Activated CD8-positive, alpha-beta T cell treated with anti-CD3 and anti-CD28 coated beads for 36 hours (primary cell): Measurements from ENCODE around the gene MMEL1. TPM values are rescaled to one million over a fixed set of nuclear protein-coding genes. Genes with fewer than 3 reads are reported as not detected.

Source experiments
- ATAC-seq: fragments of 200-7000 bp; cut with Tn5 transposase; one replicate; pipeline ENCODE4 v1.10.0; 2021; ENCODE audit warnings: mild to moderate bottlenecking, moderate library complexity
- CTCF ChIA-PET: fragments of 350-600 bp; sonication (Branson Sonifier 250); formaldehyde crosslinking; loops from one replicate; lab custom pipeline; 2021; ENCODE audit warnings: antibody characterized with exemption; lab: Charles Lee
- POLR2A ChIA-PET: fragments of 350-600 bp; sonication (Branson Sonifier 250); formaldehyde crosslinking; loops from one replicate; lab custom pipeline; 2021; ENCODE audit warnings: antibody characterized with exemption; lab: Charles Lee
- DNase-seq: peaks from one replicate; pipeline ENCODE4 v3.0.0-alpha.2; 2020
- H3K27ac Mint-ChIP-seq: one replicate; pipeline ENCODE4 v1.8.0; 2021; ENCODE audit warnings: mild to moderate bottlenecking, mixed read lengths
- H3K27me3 Mint-ChIP-seq: one replicate; pipeline ENCODE4 v1.8.0; 2021; ENCODE audit warnings: mixed read lengths
- H3K36me3 Mint-ChIP-seq: one replicate; pipeline ENCODE4 v1.8.0; 2021; ENCODE audit warnings: low read depth, mixed read lengths
- H3K4me1 Mint-ChIP-seq: one replicate; pipeline ENCODE4 v1.8.0; 2021; ENCODE audit warnings: low read depth, mixed read lengths
- H3K4me3 Mint-ChIP-seq: one replicate; pipeline ENCODE4 v1.8.0; 2021; ENCODE audit warnings: mild to moderate bottlenecking, moderate library complexity, mixed read lengths
- H3K9me3 Mint-ChIP-seq: one replicate; pipeline ENCODE4 v1.8.0; 2021; ENCODE audit warnings: mixed read lengths
- intact Hi-C: fragments of 100-400 bp; cut with micrococcal nuclease; formaldehyde crosslinking; loops from one replicate; pipeline ENCODE4 v1.10.0; 2022
- total RNA-seq, 2 experiments: library from RNA; stranded (reverse); gene quantifications; one replicate each; pipeline ENCODE4 v1.2.3, GENCODE V29; 2021
- TF ChIP-seq, protein P1 (sequence below): fragments of 200-600 bp; IDR thresholded peaks from one replicate; pipeline ENCODE4 v1.8.0; 2022; ENCODE audit warnings: antibody characterized with exemption, mild to moderate bottlenecking

MMEL1 gene
- total RNA-seq, 2 experiments from 2014 or later: 1.8 to 3.1 TPM

- DNase-seq (no peak), ATAC-seq (no peak)
- H3K27me3 Mint-ChIP-seq: no peaks in the 10 kb centered on the region
- TF ChIP-seq, protein P1, sequence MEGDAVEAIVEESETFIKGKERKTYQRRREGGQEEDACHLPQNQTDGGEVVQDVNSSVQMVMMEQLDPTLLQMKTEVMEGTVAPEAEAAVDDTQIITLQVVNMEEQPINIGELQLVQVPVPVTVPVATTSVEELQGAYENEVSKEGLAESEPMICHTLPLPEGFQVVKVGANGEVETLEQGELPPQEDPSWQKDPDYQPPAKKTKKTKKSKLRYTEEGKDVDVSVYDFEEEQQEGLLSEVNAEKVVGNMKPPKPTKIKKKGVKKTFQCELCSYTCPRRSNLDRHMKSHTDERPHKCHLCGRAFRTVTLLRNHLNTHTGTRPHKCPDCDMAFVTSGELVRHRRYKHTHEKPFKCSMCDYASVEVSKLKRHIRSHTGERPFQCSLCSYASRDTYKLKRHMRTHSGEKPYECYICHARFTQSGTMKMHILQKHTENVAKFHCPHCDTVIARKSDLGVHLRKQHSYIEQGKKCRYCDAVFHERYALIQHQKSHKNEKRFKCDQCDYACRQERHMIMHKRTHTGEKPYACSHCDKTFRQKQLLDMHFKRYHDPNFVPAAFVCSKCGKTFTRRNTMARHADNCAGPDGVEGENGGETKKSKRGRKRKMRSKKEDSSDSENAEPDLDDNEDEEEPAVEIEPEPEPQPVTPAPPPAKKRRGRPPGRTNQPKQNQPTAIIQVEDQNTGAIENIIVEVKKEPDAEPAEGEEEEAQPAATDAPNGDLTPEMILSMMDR: no peak
- ChIA-PET POLR2A (no interaction called here), CTCF (no interaction called here)
- intact Hi-C loops: no loop called here
- H3K4me3 Mint-ChIP-seq: no peak overlapping the region
- H3K4me1 Mint-ChIP-seq: no peaks in the 10 kb centered on the region
- H3K36me3 Mint-ChIP-seq: no peaks in the 10 kb centered on the region
- no peak overlapping the region for H3K27ac Mint-ChIP-seq
- peaks cover 7% of the 10 kb centered on the region for H3K9me3 Mint-ChIP-seq
These were observed 30.4 kb downstream of the MMEL1 start for GRCh38 chr1:2602311-2602835.

DNA sequence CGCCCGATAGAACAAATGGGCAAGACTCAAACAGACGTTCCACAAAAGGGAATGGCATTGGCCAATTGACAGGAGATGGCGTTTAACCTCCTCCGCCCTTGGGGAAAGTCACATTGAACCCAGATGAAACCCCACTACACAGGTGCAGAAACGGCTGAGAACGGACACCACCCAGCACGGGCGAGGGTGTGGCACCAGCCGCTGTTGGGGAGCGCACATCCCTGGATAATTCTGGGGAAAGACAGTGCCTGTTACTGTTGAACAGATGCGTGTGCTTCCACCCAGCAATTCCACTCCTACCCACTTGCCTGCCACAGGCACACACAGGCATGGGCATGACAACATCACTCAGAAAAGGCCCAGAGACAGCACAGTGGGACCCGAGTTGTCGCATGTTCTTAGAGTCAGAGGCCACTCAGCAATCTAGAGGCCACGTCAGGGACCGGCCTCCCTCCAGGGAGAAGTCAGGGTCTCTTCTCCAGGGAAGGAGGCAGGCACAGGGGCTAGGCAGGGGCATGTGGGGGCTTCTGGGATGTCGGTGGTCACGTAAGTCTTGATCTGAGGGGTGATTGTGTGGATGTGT lies 31.0 kb downstream of the MMEL1 start:
- ChIA-PET CTCF (no interaction called here), POLR2A (no interaction called here)
- Mint-ChIP-seq H3K4me3 (no peak overlapping the region), H3K9me3 (peaks cover 7% of the 10 kb centered on the region), H3K4me1 (no peaks in the 10 kb centered on the region), H3K36me3 (no peaks in the 10 kb centered on the region), H3K27me3 (no peaks in the 10 kb centered on the region), H3K27ac (no peak overlapping the region)
- intact Hi-C loops: no loop called here
- TF ChIP-seq, protein P1: no peak
- DNase-seq (no peak), ATAC-seq (no peak)

- no peak for ATAC-seq
These were observed 34.4 kb downstream of the MMEL1 start for GRCh38 chr1:2598329-2598931.

DNA sequence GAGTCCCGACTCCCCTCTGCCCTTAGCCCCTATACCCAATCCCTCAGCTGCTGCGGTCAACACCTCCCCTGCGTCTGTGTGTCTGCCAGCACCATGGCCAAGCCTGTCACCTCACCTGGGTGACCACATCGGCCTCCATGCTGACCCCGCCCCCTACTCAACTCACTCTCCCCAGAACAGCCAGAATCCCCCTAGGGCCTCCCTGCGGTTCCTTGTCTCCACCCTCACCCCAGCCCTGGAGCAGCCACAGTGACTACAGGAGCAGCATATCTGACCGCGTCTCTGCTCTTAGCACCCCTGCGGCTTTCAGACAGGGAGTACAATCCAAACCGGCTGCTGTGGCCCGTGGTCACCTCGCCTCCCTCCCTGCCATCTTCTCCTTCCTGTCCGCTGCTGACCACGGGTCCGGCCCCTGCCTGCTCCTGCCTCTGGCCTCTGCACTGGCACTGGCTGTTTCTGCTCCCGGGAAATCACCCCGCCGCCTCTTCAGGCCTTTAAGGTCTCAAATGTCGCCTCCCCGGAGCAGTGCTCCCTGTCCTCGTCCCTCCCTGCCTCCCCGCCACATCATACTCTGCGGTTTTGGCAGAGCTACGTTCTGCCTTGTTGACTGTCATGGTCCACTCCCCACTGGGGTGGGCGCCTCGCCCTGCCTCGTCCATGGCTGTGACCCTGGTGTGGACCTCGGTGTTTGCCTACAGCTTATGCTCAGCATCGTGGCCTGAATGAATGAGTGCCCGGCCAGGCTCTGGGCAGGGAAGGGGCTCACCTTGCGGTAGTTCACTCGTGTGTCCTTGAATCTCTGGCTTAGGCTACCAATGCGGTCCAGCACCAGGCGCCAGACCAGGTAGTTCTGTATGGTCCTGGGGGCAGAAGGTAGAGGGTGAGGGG lies 35.1 kb downstream of the MMEL1 start:
- peaks cover 7% of the 10 kb centered on the region for H3K9me3 Mint-ChIP-seq
- H3K4me1 Mint-ChIP-seq: no peaks in the 10 kb centered on the region
- CTCF ChIA-PET: no interaction called here
- H3K27me3 Mint-ChIP-seq: no peaks in the 10 kb centered on the region
- POLR2A ChIA-PET: no interaction called here
- ATAC-seq (no peak), DNase-seq (peak; percentile 1)
- intact Hi-C loops: no loop called here
- H3K36me3 Mint-ChIP-seq: no peaks in the 10 kb centered on the region
- TF ChIP-seq, protein P1: no peak
- no peak overlapping the region for H3K4me3 Mint-ChIP-seq
- no peak overlapping the region for H3K27ac Mint-ChIP-seq

More at GRCh38 chr1:2598329-2598931, 34.4 kb downstream of the MMEL1 start:
- no peak overlapping the region for H3K4me3 Mint-ChIP-seq
- H3K4me1 Mint-ChIP-seq: no peaks in the 10 kb centered on the region
- peaks cover 7% of the 10 kb centered on the region for H3K9me3 Mint-ChIP-seq
- no peaks in the 10 kb centered on the region for H3K36me3 Mint-ChIP-seq
- DNase-seq: no peak
- no peak overlapping the region for H3K27ac Mint-ChIP-seq
- H3K27me3 Mint-ChIP-seq: no peaks in the 10 kb centered on the region
- intact Hi-C loops: no loop called here
- TF ChIP-seq, protein P1: no peak
- ChIA-PET POLR2A (no interaction called here), CTCF (no interaction called here)
